Activated naive CD8-positive, alpha-beta T cell treated with anti-CD3 and anti-CD28 coated beads, Interleukin-2, amount 50 U/mL, for 24 hours (primary cell): ENCODE measurements around the gene PRDM16.

Experiments
- ATAC-seq: fragments of 150-1000 bp; cut with Tn5 transposase; one replicate; pipeline ENCODE4 v1.10.0; 2021
- DNase-seq: peaks from one replicate; pipeline ENCODE4 v3.0.0; 2021
- H3K27ac Mint-ChIP-seq: one replicate; pipeline ENCODE4 v1.8.0; 2021; ENCODE audit warnings: mild to moderate bottlenecking, mixed read lengths
- H3K27me3 Mint-ChIP-seq: one replicate; pipeline ENCODE4 v1.8.0; 2021; ENCODE audit warnings: mixed read lengths
- H3K36me3 Mint-ChIP-seq: one replicate; pipeline ENCODE4 v1.8.0; 2021; ENCODE audit warnings: low read depth, mixed read lengths
- H3K4me1 Mint-ChIP-seq: one replicate; pipeline ENCODE4 v1.8.0; 2021; ENCODE audit warnings: mixed read lengths
- H3K4me3 Mint-ChIP-seq: one replicate; pipeline ENCODE4 v1.8.0; 2021; ENCODE audit warnings: mild to moderate bottlenecking, moderate library complexity, mixed read lengths
- H3K9me3 Mint-ChIP-seq: one replicate; pipeline ENCODE4 v1.8.0; 2021; ENCODE audit warnings: mixed read lengths

The PRDM16 gene

GRCh38 chr1:3469104-3469848 is 400.3 kb downstream of the PRDM16 start:
- Mint-ChIP-seq H3K36me3 (no peaks in the 10 kb centered on the region), H3K4me3 (no peak overlapping the region), H3K4me1 (no peaks in the 10 kb centered on the region), H3K9me3 (no peaks in the 10 kb centered on the region), H3K27ac (no peak overlapping the region), H3K27me3 (no peaks in the 10 kb centered on the region)
- ATAC-seq (no peak), DNase-seq (no peak)

DNA sequence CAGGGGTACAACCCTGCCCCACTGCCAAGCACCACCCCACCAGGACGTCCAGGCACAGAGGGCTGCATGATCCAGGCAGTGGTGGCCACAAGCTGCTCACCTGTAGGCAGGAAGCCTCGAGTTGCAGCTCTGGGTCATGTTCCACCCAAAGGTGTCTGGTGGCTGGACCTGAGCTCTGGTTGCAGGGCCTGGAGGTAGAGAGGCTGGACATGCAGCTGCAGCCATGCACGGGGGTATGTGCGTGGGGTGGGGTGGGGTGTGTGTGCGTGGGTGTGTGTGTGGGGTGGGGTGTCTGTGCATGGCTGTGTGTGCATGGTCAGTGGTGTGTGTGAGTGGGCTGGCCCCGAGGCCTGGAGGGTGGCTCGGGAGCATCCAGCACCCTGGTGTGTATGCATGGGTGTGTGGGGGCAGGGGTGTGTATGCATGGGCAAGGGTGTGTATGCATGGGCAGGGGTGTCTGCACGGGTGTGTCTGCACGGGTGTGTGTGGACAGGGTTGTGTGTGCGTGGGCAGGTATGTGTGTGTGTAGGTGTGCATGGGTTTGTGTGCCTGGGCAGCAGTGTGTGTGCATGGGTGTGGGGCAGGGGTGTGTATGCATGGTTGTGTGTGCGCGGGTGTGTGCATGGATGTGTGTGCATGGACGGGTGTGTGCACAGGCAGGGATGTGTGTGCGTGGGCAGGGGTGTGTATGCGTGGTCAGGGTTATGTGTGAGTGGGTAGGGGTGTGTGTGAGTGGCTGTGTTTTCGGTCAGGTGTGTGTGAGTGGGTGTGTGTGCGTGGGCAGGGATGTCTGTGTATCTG is 401.0 kb downstream of the PRDM16 start:
- Mint-ChIP-seq H3K4me1 (no peaks in the 10 kb centered on the region), H3K36me3 (no peaks in the 10 kb centered on the region), H3K27me3 (no peaks in the 10 kb centered on the region), H3K27ac (no peak overlapping the region), H3K4me3 (no peak overlapping the region), H3K9me3 (no peaks in the 10 kb centered on the region)
- no peak for ATAC-seq
- DNase-seq, result no peak

GRCh38 chr1:3470650-3471355 is 401.8 kb downstream of the PRDM16 start:
- H3K27me3 Mint-ChIP-seq, result no peaks in the 10 kb centered on the region
- H3K4me1 Mint-ChIP-seq, result no peaks in the 10 kb centered on the region
- no peaks in the 10 kb centered on the region for H3K36me3 Mint-ChIP-seq
- H3K4me3 Mint-ChIP-seq, result no peak overlapping the region
- ATAC-seq, result no peak
- no peak for DNase-seq
- H3K9me3 Mint-ChIP-seq, result no peaks in the 10 kb centered on the region
- H3K27ac Mint-ChIP-seq, result no peak overlapping the region

DNA sequence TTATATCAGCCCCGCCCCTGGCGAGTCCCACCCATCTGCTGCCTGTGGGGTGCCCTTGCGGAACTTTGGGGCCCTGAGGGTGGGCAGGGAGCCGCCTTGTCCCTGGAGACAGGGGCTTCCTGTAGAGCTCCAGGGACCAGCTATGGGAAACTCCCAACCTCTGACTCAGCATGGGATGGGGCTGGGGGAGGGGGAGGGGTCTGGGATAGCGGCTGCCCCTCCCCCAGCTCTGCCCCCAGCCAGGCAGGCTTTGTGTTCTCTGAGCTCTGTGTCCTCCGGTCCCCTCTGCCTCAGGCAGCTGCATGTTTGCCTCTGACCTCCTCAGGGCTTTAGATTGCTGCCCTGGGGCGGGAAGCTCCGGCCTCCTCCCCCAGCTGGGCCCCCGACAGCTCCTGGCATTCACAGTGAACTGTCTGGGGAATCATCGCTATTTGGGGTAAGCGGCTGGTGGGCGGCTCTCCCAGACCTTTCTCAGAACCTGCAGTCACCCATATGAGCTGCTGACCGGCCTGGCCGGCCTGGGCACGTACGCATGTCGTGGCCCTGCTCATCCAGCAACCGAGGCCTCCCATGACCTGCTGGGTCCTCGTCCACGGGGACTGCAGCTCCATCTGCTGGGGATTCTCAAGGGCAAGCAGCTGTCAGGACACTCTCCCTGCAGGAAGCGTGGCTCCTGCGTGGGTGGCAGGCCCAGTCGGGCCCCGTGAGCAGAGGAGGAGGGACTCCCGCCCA is 402.5 kb downstream of the PRDM16 start:
- ATAC-seq (no peak), DNase-seq (no peak)
- Mint-ChIP-seq H3K27me3 (no peaks in the 10 kb centered on the region), H3K36me3 (no peaks in the 10 kb centered on the region), H3K27ac (no peak overlapping the region), H3K9me3 (no peaks in the 10 kb centered on the region), H3K4me1 (no peaks in the 10 kb centered on the region), H3K4me3 (no peak overlapping the region)

- Mint-ChIP-seq H3K4me1 (no peaks in the 10 kb centered on the region), H3K9me3 (no peaks in the 10 kb centered on the region), H3K27me3 (no peaks in the 10 kb centered on the region), H3K27ac (no peak overlapping the region), H3K36me3 (no peaks in the 10 kb centered on the region), H3K4me3 (no peak overlapping the region)
- DNase-seq (no peak), ATAC-seq (no peak)
Observed at GRCh38 chr1:3472088-3472850, 403.3 kb downstream of the PRDM16 start.

- Mint-ChIP-seq H3K4me3 (no peak overlapping the region), H3K4me1 (no peaks in the 10 kb centered on the region), H3K9me3 (no peaks in the 10 kb centered on the region), H3K27ac (no peak overlapping the region), H3K36me3 (no peaks in the 10 kb centered on the region), H3K27me3 (no peaks in the 10 kb centered on the region)
- ATAC-seq (no peak), DNase-seq (no peak)
Observed at GRCh38 chr1:3472906-3473305, 403.9 kb downstream of the PRDM16 start.

GRCh38 chr1:3473381-3473844 is 404.4 kb downstream of the PRDM16 start:
- no peaks in the 10 kb centered on the region for H3K4me1 Mint-ChIP-seq
- ATAC-seq (no peak), DNase-seq (no peak)
- H3K36me3 Mint-ChIP-seq, result no peaks in the 10 kb centered on the region
- no peaks in the 10 kb centered on the region for H3K27me3 Mint-ChIP-seq
- H3K27ac Mint-ChIP-seq, result no peak overlapping the region
- H3K4me3 Mint-ChIP-seq, result no peak overlapping the region
- no peaks in the 10 kb centered on the region for H3K9me3 Mint-ChIP-seq

DNA sequence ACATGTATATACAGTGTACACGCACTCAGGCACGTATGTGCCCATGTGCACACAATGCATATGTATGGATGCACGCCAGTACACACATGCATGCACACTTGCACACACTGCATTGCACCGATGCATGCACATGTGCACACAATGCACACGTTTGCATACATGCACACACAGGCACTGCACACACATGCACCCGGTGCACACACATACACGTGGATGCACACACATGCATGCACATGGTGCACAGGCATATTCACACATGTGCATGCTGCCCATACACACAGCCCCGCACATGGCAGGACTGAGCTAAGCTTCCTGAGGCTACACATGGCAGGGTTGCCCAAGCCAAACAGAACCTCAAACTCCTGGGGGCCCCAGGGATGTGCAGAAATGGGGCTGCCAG is 405.0 kb downstream of the PRDM16 start:
- Mint-ChIP-seq H3K27me3 (no peaks in the 10 kb centered on the region), H3K27ac (no peak overlapping the region), H3K4me1 (no peaks in the 10 kb centered on the region), H3K9me3 (no peaks in the 10 kb centered on the region), H3K36me3 (no peaks in the 10 kb centered on the region), H3K4me3 (no peak overlapping the region)
- DNase-seq, result no peak
- ATAC-seq, result no peak

DNA sequence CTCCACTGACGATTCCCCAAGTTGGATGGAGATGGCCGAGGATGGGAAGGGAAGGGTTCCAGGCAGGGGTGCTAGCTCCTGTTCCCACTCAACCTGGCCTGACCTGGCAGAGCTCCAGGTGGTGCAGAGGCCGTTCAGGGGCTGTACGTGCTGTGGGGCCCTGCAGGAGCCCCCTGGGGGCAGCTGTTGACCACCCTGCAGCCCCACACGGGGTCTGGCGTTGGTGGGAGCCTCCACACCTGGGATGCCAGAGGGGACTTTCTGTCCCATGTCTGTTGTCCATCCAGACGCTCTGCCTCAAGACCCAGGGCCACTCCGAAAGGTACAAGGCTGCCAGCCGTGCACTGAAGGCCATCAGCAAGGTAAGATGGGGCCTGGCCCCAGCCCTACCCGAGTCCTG is 405.4 kb downstream of the PRDM16 start:
- Mint-ChIP-seq H3K36me3 (no peaks in the 10 kb centered on the region), H3K9me3 (no peaks in the 10 kb centered on the region), H3K4me1 (no peaks in the 10 kb centered on the region), H3K4me3 (no peak overlapping the region), H3K27ac (no peak overlapping the region), H3K27me3 (no peaks in the 10 kb centered on the region)
- DNase-seq (no peak), ATAC-seq (no peak)

GRCh38 chr1:3475839-3476573 is 407.0 kb downstream of the PRDM16 start:
- Mint-ChIP-seq H3K27ac (no peak overlapping the region), H3K36me3 (no peaks in the 10 kb centered on the region)

DNA sequence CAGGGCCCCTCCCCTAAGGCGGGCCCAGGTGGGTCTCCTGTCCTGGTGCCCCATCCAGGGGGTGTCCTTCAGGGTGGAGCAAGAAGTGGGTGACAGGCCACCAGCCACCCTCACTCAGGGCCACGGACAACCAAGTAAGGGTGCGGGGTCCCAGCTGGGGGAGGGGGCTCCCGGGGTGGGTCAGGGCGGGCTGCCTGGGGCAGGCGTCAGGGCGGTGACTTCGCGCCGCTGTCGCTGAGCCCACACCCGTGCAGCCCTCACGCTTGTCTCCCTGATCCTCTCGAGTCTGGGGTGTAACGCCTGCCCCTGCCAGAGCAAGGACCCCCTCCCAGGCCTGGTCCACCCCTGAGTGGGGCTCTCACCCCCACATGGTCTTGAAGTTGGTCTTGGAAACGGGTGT is 407.7 kb downstream of the PRDM16 start:
- H3K9me3 Mint-ChIP-seq, result no peaks in the 10 kb centered on the region
- no peaks in the 10 kb centered on the region for H3K4me1 Mint-ChIP-seq
- no peaks in the 10 kb centered on the region for H3K36me3 Mint-ChIP-seq
- DNase-seq, result no peak
- ATAC-seq, result no peak
- H3K27ac Mint-ChIP-seq, result no peak overlapping the region
- H3K4me3 Mint-ChIP-seq, result no peak overlapping the region
- no peaks in the 10 kb centered on the region for H3K27me3 Mint-ChIP-seq

More at GRCh38 chr1:3475839-3476573, 407.0 kb downstream of the PRDM16 start:
- no peaks in the 10 kb centered on the region for H3K4me1 Mint-ChIP-seq
- H3K4me3 Mint-ChIP-seq, result no peak overlapping the region
- no peaks in the 10 kb centered on the region for H3K27me3 Mint-ChIP-seq
- no peak for ATAC-seq
- no peak for DNase-seq
- no peaks in the 10 kb centered on the region for H3K9me3 Mint-ChIP-seq

DNA sequence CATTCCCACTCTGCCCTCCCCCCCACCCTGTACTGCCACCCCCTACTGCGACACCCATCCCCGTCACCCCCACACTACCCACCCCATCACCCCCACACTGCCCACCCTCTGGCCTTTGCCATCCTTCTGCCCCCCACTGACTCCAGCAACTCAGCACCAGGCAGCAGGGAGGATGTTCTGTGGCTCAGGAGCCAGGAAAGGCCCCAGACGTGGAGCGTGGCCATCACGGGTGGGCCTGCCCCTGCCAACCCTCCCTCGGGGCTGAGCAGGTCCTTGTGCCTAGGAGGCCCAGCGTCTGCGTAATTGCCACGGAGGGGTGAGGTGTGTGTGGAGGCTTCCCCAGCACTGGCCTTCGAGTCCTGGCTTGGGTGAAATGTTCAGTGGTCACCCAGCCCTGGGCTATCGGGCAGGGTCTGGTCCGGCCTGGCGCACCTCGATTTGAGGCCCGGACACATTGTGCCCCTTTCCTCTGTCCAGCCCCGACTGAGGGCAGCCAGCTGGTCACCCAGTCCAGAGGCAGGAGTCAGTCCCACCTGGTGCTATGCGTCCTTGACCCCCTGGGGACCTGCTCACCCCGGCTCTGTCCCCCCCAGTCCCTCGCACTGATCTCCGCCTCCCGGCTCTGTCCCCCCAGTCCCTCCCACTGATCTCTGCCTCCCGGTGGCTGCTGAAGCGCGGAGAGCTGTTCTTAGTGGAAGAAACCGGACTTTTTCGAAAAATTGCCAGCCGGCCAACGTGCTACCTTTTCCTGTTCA is 408.4 kb downstream of the PRDM16 start:
- Mint-ChIP-seq H3K4me3 (no peak overlapping the region), H3K9me3 (no peaks in the 10 kb centered on the region), H3K27ac (no peak overlapping the region), H3K4me1 (no peaks in the 10 kb centered on the region), H3K36me3 (no peaks in the 10 kb centered on the region), H3K27me3 (no peaks in the 10 kb centered on the region)
- DNase-seq, result no peak
- ATAC-seq, result no peak

GRCh38 chr1:3478187-3478586 is 409.2 kb downstream of the PRDM16 start:
- Mint-ChIP-seq H3K4me3 (no peak overlapping the region), H3K27me3 (no peaks in the 10 kb centered on the region), H3K36me3 (no peaks in the 10 kb centered on the region), H3K4me1 (no peaks in the 10 kb centered on the region), H3K27ac (no peak overlapping the region), H3K9me3 (no peaks in the 10 kb centered on the region)
- no peak for DNase-seq
- ATAC-seq, result no peak
